NK-92 (cell line): ENCODE results near the gene HMCES.

ENCODE experiments used
- DNase-seq: peaks from one replicate; lab custom pipeline; 2025; ENCODE audit not compliant: unreplicated experiment; lab: John Stamatoyannopoulos, UW

HMCES gene

GRCh38 chr3:129295286-129295685, 16.6 kb downstream of the HMCES start:
- DNase-seq, result no peak

GRCh38 chr3:129304146-129304961, 25.7 kb downstream of the HMCES start:
- no peak for DNase-seq

- no peak for DNase-seq
Measured at GRCh38 chr3:129304962-129305222, 26.2 kb downstream of the HMCES start.

- no peak for DNase-seq
Measured at GRCh38 chr3:129305592-129306091, 27.0 kb downstream of the HMCES start.

- no peak for DNase-seq
Measured at GRCh38 chr3:129308636-129309035, 30.0 kb downstream of the HMCES start.

- no peak for DNase-seq
Measured at GRCh38 chr3:129310111-129311011, 31.7 kb downstream of the HMCES start.

- no peak for DNase-seq
Measured at GRCh38 chr3:129311054-129311902, 32.6 kb downstream of the HMCES start.

- DNase-seq, result no peak
Measured at GRCh38 chr3:129312021-129312639, 33.5 kb downstream of the HMCES start.

- DNase-seq, result no peak
Measured at GRCh38 chr3:129312671-129313414, 34.2 kb downstream of the HMCES start.

GRCh38 chr3:129313415-129313664, 34.7 kb downstream of the HMCES start:
- no peak for DNase-seq

GRCh38 chr3:129313665-129314385, 35.2 kb downstream of the HMCES start:
- DNase-seq, result no peak

GRCh38 chr3:129314386-129315222, 35.9 kb downstream of the HMCES start:
- no peak for DNase-seq

- no peak for DNase-seq
Measured at GRCh38 chr3:129315223-129315997, 36.7 kb downstream of the HMCES start.

- DNase-seq, result no peak
Measured at GRCh38 chr3:129315998-129316247, 37.3 kb downstream of the HMCES start.

GRCh38 chr3:129316248-129317013, 37.8 kb downstream of the HMCES start:
- DNase-seq, result no peak

- DNase-seq, result no peak
Measured at GRCh38 chr3:129317014-129317771, 38.5 kb downstream of the HMCES start.

GRCh38 chr3:129317848-129318247, 39.2 kb downstream of the HMCES start:
- no peak for DNase-seq
